HG02610 (cell line): ENCODE data around the gene KLHL29.

ENCODE experiments used
- ATAC-seq: cut with Tn5 transposase; IDR thresholded peaks from one replicate; pipeline ENCODE4 v1.9.1; 2021; ENCODE audit warnings: mild to moderate bottlenecking, moderate library complexity; ENCODE audit not compliant: unreplicated experiment

Gene KLHL29

DNA sequence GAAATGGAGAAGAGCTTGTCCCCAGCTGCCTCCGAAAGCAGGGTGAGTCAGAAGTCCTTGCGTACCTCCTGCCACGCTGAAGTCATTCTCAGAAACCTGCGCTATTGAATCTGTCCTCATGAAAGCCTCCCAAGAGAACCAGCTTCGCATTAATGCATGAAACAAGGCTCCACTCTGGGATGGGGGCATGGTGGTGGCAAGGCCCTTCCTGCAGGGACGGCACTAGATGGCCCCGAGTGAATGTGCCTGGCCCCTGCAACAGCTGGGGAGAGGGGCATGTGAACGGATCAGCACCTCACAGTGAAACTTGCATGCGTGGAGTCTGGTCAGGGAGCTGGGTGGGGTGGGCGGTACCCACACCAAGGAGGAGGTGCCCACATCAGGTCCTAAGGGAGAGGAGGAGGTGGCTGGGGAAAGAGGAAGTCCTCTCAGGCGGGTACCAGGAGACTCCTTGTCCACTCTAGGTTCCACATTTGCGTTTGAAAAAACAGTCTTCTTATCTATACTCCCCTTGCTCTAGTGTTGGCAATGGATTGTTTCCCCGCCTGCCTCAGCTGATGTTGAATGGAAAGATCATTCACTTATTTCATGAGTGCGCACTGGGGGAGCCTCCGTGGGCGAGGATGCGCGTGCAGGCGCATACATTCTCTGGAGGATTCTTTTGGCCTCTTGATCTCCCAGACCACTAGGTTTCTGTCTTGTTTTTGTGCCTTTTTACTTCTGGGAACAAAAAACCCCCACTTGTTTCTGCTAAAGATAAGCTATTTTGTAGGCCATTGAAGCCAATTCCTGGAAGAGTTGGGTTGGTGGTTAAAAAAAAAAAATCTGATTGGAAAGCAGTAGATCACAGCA lies 104.7 kb downstream of the KLHL29 start:
- no peak for ATAC-seq

DNA sequence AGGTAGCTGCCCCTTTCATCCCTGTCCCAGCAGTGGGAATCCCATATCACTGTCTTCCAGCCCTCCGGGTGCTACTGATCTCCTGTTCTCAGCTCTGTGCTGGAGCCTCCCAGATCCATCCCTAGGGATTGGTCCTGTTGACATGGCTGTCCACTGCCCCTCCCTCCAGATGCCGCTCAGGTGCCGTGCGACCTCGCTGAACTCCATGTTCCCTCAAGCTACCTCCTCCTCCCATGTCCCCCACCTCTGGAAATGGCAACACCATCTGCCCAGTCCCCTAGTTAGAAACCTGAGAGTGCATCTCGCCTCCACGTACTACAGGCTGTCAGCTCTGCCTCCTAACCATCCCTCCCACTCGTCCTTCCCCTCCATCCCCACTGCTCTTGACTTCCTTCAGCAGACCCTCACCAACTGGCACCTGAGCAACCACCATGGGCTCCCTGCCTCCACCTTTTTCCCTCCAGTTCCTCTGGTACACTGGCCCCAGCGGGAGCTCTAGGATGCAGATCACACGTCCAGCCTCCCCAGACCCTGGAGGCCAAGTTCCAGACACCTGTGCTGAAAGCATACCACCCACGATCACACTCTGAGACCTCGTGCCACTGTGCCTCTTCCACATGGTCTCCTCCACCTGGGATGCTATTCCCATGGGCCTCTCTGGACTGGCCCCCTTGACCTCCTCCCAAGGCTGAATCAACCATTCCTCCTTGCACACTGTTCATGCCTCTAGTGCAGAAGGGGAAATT lies 106.8 kb downstream of the KLHL29 start:
- no peak for ATAC-seq

DNA sequence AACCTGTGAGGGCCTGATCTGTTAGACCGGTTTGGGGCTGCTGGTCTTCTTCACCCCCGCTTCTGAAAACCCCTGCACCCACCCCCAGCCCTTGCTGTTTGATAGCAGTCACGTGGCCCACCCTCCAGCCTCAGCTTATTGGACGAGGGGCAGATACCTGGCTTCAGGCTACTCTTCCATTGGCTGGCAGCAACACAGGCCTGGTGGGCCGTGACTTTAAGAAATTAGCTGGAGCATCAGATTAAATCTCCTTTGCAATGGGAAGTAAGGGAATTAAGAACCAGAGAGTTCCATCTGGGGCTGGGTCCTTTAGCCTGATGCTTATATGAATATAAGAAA lies 107.3 kb downstream of the KLHL29 start:
- no peak for ATAC-seq

DNA sequence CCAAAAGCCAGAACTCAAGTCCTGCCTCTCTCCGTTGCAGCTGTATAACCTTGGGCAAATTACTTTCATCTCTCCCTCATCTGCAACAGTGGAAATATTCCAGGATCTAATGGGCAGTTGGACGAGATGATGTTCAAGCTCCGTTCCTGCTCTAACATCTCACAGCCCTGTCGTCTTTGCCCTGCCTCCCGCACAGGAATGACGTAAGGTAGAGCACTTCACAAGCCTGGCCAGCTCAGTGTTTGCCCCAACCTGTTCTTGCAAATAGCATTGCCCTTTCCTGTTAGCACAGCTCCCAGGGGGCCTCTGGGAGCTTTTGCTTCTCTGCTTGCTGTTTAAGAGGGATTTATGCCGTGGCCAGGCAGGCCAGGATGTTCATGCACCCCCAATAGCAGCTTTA lies 107.9 kb downstream of the KLHL29 start:
- ATAC-seq: no peak

DNA sequence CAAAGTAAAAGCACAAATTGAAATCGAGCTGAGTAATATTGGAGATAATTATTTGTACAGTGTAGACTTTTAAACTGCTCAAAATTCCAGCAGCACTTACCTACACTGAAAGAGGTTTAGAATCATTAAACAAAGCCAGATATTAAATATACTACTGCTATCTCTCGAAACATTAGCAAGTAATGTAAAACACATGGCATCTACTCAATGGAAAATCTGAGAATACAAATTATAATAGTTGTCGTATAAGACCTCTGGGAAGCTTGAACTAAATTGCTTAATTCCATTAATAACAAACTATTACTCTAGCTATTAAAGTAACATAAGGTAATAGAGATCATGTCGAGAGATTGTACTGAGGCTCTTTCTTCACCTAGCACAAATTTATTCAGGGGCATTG lies 108.9 kb downstream of the KLHL29 start:
- no peak for ATAC-seq

DNA sequence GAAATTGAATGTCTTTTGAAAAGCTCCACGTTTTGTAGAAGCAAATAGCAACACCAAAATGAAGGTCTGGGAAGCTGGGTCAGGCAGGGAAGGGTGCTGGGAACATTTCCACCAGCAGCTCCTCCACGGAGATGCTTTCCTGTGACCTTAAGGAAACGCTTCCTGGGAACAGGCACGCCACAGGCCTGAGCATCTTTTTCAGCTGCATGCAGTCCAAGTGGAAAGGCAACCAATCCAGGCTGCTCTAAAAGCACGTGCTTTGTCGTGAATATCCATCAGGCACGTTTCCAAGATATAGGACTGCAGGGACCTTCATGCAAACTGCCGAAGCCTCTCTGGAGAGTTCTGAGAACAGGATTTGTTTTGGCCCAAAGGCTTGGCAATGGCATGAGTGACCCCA lies 109.3 kb downstream of the KLHL29 start:
- no peak for ATAC-seq

DNA sequence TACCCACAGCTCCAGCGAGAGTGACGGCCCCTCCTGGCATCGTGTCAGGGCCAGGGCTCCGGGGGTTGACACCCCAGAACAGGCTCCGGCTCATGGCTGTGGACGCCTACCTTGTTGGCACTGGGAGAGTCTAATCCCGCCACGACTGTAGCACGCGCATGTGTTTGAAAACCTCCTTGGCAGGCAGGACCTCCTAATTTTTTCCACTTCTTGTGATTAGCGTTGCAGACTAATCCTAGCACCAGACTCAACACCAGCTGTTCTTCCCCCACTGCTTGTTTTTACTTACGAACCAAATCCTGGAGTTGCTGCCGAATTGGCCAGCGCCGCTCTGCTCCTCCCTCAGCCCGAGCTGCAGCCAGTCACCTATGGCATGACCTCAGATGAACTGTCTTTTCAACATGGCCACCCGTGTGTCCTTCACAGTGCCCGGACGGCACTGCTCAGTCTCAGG lies 110.7 kb downstream of the KLHL29 start:
- ATAC-seq: no peak

DNA sequence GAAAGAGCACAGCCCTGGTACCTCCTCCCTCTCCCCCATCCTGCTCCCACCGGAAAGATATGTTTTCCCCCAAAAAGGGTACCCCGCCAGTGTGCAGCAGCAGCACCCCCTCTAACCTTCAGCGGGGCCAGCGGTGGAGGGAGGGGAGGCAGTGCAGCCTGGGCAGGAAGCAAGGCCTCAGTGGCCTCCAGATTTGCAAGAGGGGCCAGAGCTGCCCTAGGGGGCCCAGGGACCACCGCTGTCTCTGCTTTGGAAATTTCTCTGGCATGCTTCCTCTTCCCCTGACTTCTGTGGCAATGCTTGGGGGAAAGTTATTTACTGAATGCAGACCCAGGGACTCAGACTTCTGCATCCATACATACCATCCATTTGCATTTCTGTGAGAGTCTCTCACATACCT lies 111.5 kb downstream of the KLHL29 start:
- ATAC-seq: no peak

DNA sequence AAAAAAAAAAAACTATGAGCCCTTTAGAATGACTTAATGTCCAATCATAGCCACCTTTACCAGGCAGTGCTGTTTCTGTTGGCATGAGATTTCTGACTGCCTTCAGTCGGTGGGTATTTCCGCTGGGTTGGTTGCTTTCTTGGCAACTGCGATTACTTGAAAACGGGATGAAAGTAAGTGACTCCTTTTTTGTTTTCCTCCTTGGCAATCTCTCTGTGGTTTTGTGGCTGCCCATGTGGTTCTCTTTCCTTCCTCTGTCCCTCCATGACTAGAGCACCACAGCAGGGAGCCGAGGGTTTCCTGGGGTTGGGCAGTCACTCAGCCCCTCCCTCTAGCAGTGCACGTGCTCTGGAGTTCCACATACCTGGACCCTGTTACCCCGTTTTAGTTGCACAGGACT lies 112.1 kb downstream of the KLHL29 start:
- no peak for ATAC-seq

DNA sequence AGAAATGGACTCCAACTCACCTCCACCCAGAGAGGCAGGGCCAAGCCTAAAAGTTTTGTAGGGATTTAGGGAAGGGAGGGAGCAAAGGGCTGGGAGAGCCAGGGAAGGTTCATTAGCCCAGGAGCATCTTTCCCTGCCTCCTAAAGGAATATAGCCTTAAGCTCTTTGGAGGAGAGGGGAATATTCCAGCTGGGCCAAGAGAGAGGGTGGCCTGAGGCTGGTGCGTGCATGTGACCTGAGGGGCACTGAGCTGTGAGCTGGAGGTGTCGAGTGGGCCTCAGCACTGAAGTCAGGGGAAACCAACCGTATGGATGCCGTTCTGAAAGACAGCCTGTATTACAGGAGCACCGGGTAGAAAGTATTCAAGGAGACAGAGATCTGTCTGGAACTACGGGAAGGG lies 112.6 kb downstream of the KLHL29 start:
- no peak for ATAC-seq

DNA sequence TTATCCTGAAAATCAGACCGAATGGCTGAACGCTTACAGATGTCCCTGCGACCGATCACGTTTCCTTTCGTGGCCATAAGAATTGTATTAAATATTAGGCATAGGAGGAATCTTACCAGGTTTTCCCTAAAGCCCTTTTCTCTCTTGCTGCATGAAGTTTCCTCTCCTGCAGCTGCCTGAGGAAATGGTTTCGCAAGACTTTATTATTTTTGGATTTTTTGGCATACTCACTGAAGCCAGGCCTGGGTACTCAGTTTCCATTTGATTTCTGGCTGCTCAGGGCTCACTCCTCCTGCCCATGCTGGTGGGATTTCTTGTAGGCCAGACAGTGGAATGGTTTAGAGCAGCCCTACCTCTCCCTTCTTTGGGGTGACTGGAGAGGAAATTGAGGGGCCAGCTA lies 114.0 kb downstream of the KLHL29 start:
- ATAC-seq: no peak

DNA sequence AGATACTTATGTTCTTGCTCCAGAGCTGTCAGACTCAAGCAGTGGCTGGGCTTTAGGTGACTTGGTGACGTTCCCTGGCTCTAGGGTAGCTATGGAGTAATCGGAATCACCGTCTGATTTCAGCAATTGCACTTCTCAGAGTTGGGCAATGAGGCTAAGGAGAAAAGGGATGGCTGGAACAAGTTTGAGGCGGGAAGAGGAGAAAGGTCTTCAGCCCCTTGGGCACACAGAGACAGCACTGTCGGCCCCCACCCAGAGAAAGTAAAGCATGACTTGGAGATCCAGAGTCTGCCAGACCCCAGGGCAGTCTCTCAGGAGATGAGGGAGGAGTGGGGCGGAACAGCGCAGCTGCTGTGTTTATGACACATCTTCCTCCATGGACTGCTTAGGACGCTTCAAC lies 114.5 kb downstream of the KLHL29 start:
- no peak for ATAC-seq

DNA sequence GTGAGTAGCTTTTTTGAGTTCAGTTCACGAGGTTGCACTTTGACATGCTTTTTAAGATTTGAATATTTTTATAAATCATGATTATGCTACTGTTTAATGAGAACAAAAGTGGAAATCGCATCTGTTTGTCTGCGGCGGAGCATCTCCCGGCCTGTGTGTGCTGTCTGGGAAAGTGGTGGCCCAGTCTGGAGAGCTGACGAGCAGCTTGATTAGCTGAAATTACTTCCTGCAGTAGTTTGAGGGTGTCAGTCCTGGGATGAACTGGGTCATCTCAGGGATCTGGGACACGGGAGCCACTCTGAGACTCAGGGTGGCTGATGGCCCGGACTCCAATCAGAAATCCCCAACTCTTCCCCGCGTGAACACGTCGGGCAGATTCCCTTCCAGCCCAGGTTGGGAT lies 115.9 kb downstream of the KLHL29 start:
- no peak for ATAC-seq

DNA sequence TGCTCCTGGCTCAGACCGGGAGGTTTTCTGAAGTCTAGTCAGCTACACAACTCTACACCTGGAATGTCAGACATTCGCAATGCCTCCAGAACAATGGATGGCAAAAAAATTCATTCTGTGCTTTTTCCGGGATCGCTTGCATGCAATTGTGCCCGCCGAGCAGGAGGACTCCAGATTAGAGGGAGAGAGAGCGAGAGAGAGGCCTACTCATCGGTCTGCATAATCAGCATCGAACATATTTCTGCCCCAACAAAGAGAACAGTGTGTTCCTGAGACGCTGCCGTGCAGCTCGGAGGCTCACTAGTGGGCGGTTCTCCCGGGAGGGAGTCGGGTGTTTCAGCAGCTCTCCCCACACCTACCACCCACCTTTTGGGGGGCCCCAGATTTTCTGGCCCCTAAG lies 117.1 kb downstream of the KLHL29 start:
- ATAC-seq: no peak

DNA sequence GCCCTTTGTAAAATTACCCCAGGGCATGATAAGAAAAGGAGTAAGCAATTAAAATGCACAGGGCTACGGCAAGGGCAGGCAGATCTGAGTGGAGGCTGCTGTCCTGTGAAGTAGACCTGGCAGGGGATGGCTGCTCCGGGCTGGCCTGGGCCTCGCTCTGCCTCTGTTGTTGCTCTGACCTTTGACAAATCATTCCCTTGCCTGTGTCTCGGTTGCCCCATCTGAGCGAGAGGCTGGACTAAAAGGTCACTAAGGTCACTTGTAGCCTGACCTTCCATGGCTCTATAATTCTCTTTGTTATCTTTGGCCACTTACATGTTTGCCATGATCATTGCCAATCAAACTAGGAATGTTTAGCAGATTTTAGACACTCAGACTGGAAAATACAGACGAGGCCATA lies 118.1 kb downstream of the KLHL29 start:
- no peak for ATAC-seq

DNA sequence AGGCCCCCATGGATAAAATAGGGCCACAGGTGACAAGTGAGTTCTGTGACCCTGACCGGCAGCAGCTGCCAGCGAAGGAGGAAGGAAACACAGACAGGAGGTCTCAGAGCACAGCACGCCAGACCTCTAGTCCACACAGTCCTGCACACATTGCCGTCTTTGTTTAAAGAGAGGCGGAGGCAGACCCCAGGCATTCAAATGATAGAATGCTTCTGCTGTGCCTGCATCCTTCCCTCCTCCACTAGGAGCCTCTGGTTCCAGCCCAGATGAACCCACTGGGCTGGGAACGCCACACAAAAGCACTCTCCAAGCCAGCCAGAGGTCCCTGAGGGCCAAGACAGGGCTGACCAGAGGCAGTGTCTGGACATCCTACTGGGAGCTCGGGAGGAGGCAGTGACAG lies 118.7 kb downstream of the KLHL29 start:
- no peak for ATAC-seq

DNA sequence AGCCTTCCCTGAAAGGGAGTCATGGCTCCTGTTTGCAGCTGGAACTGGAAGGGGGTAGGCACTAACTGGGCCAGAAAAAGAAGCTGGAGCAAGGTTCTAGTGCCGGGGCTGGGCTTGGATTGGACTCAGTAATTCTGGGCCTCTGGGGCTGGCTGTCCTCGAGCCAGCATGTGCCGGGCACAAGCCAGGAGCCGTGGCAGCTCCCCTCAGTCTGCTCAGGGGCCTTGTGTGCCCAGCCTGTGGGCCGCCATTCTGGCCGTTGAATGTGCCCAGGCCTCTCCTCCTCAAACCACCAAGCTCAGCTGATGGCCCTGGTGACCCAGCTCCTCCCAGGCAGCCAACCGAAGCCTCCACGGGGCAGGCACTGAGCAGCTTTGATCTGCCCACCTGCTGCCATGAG lies 119.6 kb downstream of the KLHL29 start:
- ATAC-seq: no peak

DNA sequence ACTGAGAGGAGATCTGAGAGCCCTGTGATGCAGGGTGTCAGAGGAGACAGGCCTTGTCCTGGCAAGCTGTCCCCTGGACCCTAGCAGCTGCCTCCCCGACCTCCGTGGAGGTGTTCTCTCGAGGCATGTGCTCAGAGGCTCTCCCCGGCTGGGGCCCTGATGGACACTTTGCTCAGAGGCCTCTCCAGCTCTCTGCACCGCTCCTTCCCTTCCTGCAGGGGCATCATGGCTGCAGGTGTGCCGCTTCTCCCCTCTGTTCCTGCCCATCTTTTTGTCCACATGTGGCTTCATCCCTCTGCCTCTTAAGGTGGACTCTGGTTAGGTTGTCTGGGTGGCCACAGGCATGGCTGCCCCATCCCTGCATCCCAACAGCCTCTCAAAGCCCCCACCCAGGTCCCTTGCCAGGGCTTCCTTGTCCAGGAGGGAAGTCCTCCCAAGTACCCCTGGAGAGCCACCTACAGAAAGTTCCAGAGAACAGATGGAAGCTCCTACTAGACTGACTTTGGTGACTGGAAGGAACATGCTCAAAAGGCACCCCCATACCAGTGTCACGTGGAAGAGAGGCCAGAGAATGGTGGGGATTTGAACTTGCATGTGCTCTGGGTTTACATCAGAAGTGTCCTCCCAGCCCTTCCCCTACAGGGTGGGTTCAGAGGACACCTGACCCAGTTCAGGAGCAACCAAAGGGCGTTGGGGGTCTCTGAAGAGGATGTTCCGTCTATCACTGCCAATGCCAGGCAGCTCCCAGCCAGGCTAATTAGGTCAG lies 120.4 kb downstream of the KLHL29 start:
- ATAC-seq: no peak

DNA sequence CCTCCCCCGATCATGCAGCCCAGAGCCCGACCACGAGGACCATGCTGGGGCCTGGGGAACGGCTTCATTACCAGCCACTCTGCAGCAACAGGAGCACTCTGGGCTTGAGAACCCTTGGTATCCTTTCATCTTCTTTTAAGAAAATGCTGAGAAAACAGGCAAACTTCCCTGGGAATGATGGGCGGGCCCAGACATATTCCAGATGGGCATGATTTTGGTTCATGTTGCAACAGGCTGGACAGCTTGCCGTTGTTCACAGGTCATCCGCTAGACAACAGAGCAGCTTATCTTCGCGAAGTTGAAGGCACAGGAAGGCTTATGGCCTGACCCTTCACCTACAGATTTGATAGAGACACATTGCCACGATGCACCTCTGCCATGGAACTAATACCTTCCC lies 121.0 kb downstream of the KLHL29 start:
- ATAC-seq: no peak

DNA sequence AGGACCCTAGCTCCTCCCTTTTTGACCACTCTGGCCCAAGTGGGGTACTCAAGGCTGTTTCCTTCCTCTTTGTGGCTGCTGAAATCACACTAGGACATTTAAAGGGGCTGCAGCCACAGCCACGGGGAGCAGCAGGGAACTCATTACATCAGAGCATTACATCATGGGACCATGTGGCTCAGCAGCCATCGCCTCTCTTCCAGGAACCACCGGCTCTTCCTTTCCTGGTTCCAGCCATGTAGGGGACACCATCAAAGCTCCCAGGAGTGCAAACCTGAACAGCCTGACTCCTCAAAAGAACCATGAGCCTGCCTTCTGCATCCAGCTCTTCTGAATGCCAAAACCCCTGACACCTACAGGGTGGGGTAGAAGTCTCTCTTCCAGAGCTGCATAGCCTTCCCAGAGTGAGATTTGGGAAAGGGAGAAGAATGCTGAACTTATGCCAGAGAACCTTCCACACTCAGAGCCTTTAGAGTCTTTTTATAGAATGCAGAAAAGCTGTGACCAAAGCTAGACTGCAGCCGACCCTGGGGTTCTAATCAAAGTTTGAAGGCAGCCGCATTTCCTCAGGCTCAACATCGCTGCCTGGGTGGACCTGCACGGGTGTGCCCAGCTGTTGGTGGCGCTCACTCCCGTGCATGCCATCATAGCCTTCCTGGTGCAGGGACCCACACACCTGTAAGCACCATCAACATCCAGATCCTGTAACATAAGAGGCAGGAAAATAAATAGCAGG lies 121.7 kb downstream of the KLHL29 start:
- ATAC-seq: no peak
